Measurements from ENCODE around the gene NIPSNAP3A.

DNA sequence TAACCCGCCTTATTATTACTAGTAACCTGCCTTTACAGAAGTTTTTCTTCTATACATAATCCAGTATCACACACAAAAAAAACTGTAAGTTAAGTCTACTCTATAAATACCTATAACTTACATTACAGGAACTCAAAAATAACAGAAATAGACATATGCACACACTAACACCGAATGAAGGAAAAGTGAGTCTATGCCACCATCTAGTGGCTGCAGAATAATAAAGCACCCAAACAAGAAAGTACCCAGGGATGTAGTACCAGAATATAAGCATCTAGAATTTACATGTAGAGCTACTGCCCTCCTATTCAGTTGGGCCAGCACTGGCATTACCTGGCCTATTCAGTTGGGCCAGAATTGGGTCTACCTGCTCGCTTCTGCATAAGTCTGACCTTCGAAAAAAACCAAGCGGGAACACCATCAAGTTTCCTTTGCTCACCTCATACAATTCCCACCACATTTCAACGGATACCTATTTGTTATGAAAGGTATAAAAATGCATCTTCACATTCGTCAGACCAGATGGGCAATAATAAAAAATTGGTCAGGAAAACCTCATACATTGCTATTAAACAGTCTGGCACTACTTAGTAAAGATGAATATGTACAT is 4.0 kb upstream of the NIPSNAP3A start:
- TF ChIP-seq, protein P1, sequence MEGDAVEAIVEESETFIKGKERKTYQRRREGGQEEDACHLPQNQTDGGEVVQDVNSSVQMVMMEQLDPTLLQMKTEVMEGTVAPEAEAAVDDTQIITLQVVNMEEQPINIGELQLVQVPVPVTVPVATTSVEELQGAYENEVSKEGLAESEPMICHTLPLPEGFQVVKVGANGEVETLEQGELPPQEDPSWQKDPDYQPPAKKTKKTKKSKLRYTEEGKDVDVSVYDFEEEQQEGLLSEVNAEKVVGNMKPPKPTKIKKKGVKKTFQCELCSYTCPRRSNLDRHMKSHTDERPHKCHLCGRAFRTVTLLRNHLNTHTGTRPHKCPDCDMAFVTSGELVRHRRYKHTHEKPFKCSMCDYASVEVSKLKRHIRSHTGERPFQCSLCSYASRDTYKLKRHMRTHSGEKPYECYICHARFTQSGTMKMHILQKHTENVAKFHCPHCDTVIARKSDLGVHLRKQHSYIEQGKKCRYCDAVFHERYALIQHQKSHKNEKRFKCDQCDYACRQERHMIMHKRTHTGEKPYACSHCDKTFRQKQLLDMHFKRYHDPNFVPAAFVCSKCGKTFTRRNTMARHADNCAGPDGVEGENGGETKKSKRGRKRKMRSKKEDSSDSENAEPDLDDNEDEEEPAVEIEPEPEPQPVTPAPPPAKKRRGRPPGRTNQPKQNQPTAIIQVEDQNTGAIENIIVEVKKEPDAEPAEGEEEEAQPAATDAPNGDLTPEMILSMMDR (IDR thresholded peaks at IDR 0.05), result peak; percentile 84
- TF ChIP-seq EP300 (IDR thresholded peaks at IDR 0.05), result no peak
- TF ChIP-seq HDAC2 (IDR thresholded peaks at IDR 0.05), result no peak
- TF ChIP-seq, protein P2, sequence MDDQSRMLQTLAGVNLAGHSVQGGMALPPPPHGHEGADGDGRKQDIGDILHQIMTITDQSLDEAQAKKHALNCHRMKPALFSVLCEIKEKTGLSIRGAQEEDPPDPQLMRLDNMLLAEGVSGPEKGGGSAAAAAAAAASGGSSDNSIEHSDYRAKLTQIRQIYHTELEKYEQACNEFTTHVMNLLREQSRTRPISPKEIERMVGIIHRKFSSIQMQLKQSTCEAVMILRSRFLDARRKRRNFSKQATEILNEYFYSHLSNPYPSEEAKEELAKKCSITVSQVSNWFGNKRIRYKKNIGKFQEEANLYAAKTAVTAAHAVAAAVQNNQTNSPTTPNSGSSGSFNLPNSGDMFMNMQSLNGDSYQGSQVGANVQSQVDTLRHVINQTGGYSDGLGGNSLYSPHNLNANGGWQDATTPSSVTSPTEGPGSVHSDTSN (IDR thresholded peaks at IDR 0.05), result no peak
- TF ChIP-seq, protein P3, sequence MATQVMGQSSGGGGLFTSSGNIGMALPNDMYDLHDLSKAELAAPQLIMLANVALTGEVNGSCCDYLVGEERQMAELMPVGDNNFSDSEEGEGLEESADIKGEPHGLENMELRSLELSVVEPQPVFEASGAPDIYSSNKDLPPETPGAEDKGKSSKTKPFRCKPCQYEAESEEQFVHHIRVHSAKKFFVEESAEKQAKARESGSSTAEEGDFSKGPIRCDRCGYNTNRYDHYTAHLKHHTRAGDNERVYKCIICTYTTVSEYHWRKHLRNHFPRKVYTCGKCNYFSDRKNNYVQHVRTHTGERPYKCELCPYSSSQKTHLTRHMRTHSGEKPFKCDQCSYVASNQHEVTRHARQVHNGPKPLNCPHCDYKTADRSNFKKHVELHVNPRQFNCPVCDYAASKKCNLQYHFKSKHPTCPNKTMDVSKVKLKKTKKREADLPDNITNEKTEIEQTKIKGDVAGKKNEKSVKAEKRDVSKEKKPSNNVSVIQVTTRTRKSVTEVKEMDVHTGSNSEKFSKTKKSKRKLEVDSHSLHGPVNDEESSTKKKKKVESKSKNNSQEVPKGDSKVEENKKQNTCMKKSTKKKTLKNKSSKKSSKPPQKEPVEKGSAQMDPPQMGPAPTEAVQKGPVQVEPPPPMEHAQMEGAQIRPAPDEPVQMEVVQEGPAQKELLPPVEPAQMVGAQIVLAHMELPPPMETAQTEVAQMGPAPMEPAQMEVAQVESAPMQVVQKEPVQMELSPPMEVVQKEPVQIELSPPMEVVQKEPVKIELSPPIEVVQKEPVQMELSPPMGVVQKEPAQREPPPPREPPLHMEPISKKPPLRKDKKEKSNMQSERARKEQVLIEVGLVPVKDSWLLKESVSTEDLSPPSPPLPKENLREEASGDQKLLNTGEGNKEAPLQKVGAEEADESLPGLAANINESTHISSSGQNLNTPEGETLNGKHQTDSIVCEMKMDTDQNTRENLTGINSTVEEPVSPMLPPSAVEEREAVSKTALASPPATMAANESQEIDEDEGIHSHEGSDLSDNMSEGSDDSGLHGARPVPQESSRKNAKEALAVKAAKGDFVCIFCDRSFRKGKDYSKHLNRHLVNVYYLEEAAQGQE (IDR thresholded peaks at IDR 0.05), result no peak
- no peak for TF ChIP-seq CEBPB (IDR thresholded peaks at IDR 0.05)
- no peak for TF ChIP-seq POLR2A (IDR thresholded peaks at IDR 0.05; ENCODE audit: low read length)
- no peak for TF ChIP-seq RNF2 (IDR thresholded peaks at IDR 0.05; ENCODE audit: borderline replicate concordance, low read depth)
- TF ChIP-seq POLR2AphosphoS2 (conservative IDR thresholded peaks at IDR 0.05; ENCODE audit: low read length), result no peak
- no peak for TF ChIP-seq NR3C1 (IDR thresholded peaks at IDR 0.05)
- TF ChIP-seq EHMT2 (IDR thresholded peaks at IDR 0.05; ENCODE audit: low read depth), result no peak
- TF ChIP-seq, protein P4, sequence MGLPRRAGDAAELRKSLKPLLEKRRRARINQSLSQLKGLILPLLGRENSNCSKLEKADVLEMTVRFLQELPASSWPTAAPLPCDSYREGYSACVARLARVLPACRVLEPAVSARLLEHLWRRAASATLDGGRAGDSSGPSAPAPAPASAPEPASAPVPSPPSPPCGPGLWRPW (IDR thresholded peaks at IDR 0.05), result no peak
- no peak for TF ChIP-seq KDM1A (IDR thresholded peaks at IDR 0.05; ENCODE audit: low read depth)

Measured in A549 (cell line).